Stimulated activated CD4-positive, alpha-beta T cell treated with anti-CD3 and anti-CD28 coated beads, Interleukin-12 subunit alpha, Interleukin-12 subunit beta, amount 100 ng/mL, for 48 hours (primary cell): Measurements from ENCODE around the gene FAM131A.

Source experiments
- DNase-seq, 3 donors: peaks; one replicate each; pipeline ENCODE4 v3.0.0-alpha.2; 2020; ENCODE audit warnings: low read depth in 2 of 3, low spot score in 1 of 3

The FAM131A gene

DNA sequence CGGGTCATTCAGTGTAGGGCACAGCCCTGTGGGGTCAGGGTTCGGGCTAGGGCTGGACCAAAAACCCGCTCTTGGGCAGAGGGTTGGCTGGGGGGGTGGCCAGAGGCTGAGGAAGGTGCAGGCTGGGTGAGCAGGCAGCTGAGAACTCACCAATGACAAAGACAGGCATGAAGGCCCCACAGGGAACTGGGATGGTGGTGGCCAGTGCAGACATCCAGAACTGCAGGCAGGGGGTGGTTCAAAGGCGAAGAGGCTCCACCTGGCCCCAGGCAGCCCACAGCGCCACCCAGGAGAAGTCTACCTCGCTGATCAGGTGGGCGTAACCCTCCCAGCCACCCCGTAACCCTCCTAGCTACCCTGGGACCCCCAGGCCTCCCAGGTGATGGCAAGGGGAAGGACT is 17.4 kb downstream of the FAM131A start:
- DNase-seq = no peak

DNA sequence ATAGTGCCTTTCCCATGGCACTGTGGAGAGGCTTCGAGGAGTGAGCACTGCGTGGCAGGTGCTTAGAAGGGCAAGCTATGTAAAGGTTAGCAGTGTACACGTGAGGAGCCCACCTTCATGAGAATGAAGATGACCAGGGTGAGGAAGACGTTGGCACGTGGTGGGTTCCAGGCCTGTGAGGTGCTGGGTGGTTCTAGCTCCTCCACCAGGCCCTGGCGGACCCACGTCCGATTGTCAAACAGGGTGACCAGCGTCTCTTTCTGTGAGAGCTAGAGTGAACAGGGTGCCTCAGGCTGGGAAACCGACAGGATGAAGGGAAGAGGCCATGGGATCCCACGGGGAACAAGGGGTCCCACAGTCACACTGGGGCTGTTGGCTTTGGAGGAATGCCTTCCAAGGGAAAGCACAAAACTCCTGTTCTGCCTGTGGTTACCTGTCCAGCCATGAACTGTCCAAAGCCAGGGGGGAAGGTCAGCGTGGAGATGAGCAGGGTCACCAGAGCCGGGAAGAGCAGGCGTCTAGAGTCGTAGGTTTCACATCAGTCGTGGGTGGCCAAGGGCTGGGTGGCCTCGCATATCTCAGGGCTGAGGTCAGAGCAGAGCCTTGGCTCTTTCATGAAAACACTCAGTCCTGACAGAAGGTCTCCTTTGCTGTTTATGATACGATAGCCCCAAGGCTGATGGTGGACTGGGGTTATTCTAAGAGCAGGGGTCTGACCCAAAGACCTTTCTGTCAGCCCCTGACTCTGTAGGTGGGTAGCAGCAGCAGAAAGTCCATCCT is 18.1 kb downstream of the FAM131A start:
- no peak for DNase-seq

DNA sequence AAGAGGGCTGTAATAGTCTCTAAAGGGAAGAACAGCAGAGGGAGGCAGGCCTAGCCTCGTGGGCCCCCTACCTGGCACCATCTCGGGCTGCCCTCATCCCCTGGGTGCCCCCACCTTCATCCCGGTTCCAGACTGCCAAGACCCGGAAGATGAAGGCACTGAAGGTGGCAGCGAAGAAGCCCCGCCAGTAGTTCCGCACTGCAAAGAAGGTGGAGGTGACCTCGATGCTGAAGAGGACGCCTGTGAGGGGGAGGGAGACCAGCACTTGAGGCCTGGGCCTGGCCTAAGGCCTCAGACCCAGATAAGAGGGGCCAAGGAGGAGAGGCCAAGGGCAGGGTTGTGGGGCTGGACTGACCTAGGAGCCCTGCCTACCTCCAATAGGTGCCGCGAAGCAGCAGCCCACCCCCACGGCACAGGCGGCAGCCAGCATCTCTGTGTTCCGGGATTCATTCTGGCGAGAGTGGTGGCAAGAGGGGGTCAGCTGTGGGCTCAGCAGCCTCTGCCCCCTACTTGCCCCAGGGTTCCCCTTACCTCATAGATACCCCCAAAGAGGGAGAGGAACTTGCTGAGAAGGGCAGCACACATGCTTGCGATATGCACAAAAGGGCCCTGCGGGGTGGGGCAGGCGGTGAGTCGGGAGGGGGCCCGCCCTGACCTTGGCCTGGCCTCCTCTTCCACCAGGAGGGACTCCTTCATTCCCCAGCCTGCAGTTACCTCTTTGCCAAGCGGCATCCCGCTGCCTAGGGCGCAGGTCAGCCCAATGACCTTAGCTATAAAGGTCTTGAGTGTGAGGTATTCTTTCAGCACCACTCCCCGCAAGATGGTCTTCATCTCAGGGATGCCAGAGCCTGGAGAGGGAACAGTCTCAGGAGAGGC is 20.1 kb downstream of the FAM131A start:
- DNase-seq = no peak

GRCh38 chr3:184358124-184358767 is 20.8 kb downstream of the FAM131A start:
- DNase-seq = no peak

DNA sequence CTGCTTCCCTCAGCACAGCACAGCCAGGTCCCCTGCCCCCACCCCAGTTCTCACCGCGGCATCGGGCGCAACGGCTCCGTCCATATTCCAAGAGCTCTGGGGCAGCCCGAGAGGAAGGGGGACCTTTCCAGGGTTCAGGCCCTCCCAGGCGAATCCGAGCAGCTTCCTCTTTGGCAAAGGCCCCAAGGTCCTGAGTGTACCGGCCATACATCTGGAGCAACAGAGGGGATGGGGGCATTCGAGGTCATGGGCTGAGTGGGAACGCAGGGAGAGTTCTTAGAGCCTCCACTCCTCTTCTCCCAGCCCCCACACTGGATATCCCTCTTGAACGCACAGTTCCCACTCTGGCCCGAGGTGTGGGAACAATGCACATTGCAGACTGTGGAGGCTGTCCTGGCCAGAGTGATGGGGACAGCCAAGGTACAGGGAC is 21.5 kb downstream of the FAM131A start:
- DNase-seq = no peak

DNA sequence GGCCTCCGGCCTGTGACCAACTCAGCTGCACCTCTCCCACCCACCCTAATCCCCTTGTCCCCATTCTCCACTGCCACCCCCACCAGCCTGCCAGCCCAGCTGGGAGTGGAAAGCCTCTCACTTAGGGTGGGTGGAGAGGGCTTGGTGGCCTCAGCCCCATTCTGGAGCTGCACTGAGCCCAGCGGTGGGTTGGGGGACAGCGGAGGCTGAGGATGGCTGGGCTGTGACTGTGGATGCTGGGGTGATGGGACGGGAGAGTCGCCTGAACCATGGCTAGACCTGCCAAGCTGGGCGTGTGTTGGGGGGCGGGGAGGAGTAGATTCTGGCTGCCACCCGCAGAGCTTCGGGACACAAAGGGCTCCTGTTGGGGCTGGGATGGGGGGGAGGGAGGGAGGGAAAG is 22.2 kb downstream of the FAM131A start:
- no peak for DNase-seq

- no peak for DNase-seq
Measured at GRCh38 chr3:184360070-184360928, 22.9 kb downstream of the FAM131A start.

- DNase-seq = no peak
Measured at GRCh38 chr3:184360929-184361531, 23.6 kb downstream of the FAM131A start.

GRCh38 chr3:184361532-184361931 is 24.1 kb downstream of the FAM131A start, which contains the start of the genes CLCN2 and POLR2H:
TSS of gene CLCN2 (minus strand) at chr3:184361605. CDS start at chr3:184361479, 126 bp downstream.
TSS of gene POLR2H (plus strand) at chr3:184361710. CDS start at chr3:184363493, 1,783 bp downstream.
- peak in 2 of 3 donors; percentile 17 to 35 for DNase-seq

DNA sequence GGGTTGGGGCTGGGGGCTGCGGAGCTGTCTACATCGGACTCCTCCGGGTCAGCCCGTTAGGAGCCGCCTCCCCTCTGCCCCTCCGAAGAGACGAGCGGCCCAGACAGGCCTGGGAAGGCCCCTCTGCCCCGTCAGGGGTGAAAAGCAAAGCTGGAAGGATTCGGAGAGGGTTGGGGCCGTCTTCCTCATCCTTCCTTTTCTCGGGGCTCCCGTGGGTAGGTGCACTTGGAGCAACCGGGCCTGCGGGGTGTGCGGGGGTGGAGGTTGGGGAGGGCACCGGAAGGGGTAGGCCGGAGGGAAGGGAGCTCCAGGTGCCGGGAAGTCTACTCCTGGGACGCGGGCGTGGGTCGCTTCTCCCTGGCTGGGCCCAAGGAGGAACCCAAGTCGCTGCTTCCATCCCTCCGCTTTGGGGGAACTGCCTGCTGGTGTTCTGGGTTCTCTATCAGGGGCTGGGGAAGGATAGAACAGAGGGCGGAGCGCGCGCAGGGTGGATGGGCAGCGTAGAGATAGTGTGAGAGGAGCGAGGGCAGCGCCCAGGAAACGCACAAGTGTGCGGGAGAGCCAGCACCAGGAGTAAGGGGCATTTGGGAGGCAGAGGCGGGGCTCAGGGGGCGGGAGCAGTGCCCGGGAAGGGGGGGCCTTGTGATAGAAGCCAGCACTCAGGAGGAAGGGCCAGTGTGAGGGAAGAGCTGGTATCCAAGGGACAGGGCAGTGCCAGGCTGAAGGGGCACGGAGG is 24.7 kb downstream of the FAM131A start:
- DNase-seq = peak; percentile 20 to 42 (median 41)

DNA sequence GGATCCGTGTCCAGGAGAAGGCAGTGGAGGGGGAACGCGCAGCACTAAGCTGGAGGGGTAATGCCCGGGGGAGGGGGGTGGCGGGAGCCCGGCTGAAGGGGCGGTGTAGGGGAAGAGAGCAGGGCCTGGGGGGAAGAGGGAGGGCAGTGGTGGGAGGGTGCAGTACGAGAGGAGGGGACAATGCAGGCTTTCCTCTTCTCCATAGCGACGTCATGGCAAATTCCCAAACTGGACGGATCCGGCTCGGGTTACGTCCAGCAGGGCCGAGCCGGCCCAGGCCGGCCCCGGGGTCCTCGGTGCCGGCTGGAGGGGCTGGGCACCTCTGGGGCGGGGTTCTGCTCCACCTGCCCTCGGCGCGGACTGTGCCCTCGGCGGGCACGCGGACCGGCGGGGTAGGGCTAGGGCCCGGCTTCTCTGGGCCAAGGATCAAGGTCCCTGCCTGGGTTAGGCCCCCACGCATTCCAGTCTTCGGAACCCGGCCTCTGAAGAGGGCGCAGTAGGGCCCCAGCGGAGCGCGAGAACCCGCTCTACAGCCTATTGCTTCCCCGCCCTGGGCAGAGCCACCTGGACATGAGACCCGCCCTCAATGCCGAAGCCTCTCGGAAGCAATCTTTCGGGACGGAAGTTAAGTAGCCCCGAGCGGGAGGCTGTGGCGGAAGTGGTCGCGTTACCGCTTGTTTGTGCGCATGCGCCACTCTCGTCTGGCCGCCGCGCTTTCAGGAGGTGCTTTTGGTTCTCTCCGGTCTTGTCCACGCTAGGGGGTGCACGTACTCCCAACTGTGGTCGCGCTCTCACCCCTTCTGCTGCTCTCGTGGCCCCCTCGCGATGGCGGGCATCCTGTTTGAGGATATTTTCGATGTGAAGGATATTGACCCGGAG is 25.5 kb downstream of the FAM131A start:
- DNase-seq = peak; percentile 91 to 96 (median 93)

DNA sequence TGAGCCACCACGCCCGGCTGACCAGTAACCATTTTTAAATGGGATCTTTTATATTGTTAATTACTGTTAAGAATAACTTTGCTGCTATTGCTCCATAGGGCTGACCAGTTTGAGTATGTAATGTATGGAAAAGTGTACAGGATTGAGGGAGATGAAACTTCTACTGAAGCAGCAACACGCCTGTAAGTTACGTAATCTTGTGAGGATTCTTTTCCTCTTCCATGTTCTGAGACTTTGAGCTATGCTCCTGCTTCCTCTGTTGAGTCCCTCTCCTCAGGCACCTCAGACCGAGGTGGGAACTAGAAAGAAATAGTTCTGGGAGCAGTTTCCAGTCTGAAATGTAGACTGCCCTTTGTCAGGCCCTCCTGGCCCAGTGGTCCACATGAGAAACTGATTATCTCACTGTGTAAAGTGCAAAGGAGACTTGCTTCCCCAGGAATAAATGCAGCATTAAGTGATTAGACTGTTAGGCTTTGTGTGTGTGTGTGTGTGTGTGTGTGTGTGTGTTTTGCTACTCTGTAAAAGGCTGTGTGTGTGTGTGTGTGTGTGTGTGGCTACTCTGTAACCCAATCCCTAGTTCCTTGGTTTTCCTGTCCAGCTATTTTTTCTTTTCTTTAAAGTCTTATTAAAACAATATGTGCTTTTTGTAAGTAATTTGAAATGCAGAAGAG is 29.4 kb downstream of the FAM131A start:
- DNase-seq = no peak

- DNase-seq = no peak
Measured at GRCh38 chr3:184368116-184368515, 30.7 kb downstream of the FAM131A start.

DNA sequence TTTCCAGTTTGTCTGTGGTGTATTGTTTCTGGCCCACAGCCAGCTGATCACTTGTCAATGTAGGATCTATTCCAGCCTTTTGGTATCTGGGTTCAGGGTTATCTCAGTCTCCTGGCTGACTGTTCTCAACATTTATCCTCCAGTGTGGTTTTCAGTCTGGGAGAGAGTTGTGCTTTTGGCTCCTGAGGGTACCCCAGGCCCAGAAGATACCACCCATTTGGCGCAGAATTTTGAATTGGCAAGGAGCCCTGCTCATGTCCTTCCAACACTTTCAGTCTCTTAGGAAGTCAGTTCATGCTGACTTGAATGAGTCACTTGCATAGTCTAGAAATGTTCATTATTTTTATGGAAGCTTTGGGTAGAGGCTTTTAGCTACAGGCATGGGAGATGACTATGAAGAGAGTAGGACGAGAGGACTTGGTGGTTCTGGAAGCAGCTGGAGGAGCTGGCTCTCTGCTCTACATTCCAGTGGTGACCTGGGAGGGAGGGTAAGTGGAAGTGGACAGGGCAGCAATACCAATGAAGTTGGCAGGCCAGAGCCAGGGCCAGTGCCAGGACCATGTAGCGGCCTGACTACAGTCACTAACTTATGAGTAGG is 31.3 kb downstream of the FAM131A start:
- no peak for DNase-seq

GRCh38 chr3:184371570-184372018 is 34.2 kb downstream of the FAM131A start:
- peak; percentile 44 to 50 (median 44) for DNase-seq

GRCh38 chr3:184372296-184372821 is 35.0 kb downstream of the FAM131A start:
- no peak for DNase-seq

- DNase-seq = no peak
Measured at GRCh38 chr3:184372911-184373310, 35.5 kb downstream of the FAM131A start.
